SH-SY5Y (cell line): ENCODE measurements around the gene CCNB2.

Experiments
- GATA2 ChIP-seq: IDR thresholded peaks from 2 replicates; pipeline ENCODE4 v1.6.1; 2011; ENCODE audit warnings: mild to moderate bottlenecking, low read depth, low read length
- GATA3 ChIP-seq: IDR thresholded peaks from 2 replicates; pipeline ENCODE4 v1.6.1; 2011; ENCODE audit warnings: low read depth, mild to moderate bottlenecking, low read length, moderate library complexity

GRCh38 chr15:59170295-59171066 is 65.5 kb downstream of the CCNB2 start:
- TF ChIP-seq GATA3 (no peak), GATA2 (peak; percentile 73)
